HG03520 (cell line): ENCODE measurements around the gene PGLYRP4.

ENCODE experiments used
- ATAC-seq: cut with Tn5 transposase; IDR thresholded peaks from one replicate; pipeline ENCODE4 v1.9.1; 2021; ENCODE audit warnings: mild to moderate bottlenecking, moderate library complexity; ENCODE audit not compliant: unreplicated experiment

PGLYRP4 gene

GRCh38 chr1:153379591-153379990 is 30.9 kb upstream of the PGLYRP4 start:
- no peak for ATAC-seq

GRCh38 chr1:153375511-153375910 is 26.9 kb upstream of the PGLYRP4 start, which contains the start of gene S100A12:
TSS of gene S100A12 (minus strand) at chr1:153375621. CDS start at chr1:153374592, 1,029 bp downstream.
- ATAC-seq: no peak

GRCh38 chr1:153374071-153374470 is 25.4 kb upstream of the PGLYRP4 start:
- no peak for ATAC-seq

- ATAC-seq: no peak
Measured at GRCh38 chr1:153372571-153372970, 23.9 kb upstream of the PGLYRP4 start.

GRCh38 chr1:153371231-153371630 is 22.6 kb upstream of the PGLYRP4 start:
- no peak for ATAC-seq

GRCh38 chr1:153370146-153370545 is 21.5 kb upstream of the PGLYRP4 start:
- no peak for ATAC-seq

- ATAC-seq: no peak
Measured at GRCh38 chr1:153368495-153368894, 19.9 kb upstream of the PGLYRP4 start.

GRCh38 chr1:153367090-153367489 is 18.4 kb upstream of the PGLYRP4 start:
- ATAC-seq: no peak

- ATAC-seq: no peak
Measured at GRCh38 chr1:153366261-153366660, 17.6 kb upstream of the PGLYRP4 start.

- no peak for ATAC-seq
Measured at GRCh38 chr1:153365696-153366095, 17.1 kb upstream of the PGLYRP4 start.

GRCh38 chr1:153364766-153365666 is 16.4 kb upstream of the PGLYRP4 start:
- ATAC-seq: no peak

- ATAC-seq: no peak
Measured at GRCh38 chr1:153364156-153364555, 15.5 kb upstream of the PGLYRP4 start.

GRCh38 chr1:153363641-153364040 is 15.0 kb upstream of the PGLYRP4 start:
- ATAC-seq: no peak

- ATAC-seq: no peak
Measured at GRCh38 chr1:153362187-153362775, 13.6 kb upstream of the PGLYRP4 start.

GRCh38 chr1:153361480-153362109 is 13.0 kb upstream of the PGLYRP4 start:
- no peak for ATAC-seq

GRCh38 chr1:153360592-153361479 is 12.2 kb upstream of the PGLYRP4 start:
- no peak for ATAC-seq

GRCh38 chr1:153360190-153360589 is 11.5 kb upstream of the PGLYRP4 start:
- no peak for ATAC-seq

GRCh38 chr1:153359241-153359640 is 10.6 kb upstream of the PGLYRP4 start:
- no peak for ATAC-seq

- ATAC-seq: no peak
Measured at GRCh38 chr1:153358691-153358975, 10.0 kb upstream of the PGLYRP4 start.

GRCh38 chr1:153357853-153358690 is 9.4 kb upstream of the PGLYRP4 start, which contains the start of gene S100A9:
TSS of gene S100A9 (plus strand) at chr1:153357854. CDS start at chr1:153358284, 430 bp downstream.
- ATAC-seq: no peak
